ENCODE data around the gene SF3B6. TPM values are rescaled to one million over a fixed set of nuclear protein-coding genes. Genes with fewer than 3 reads are reported as not detected.
"Not testable (repeated sequence)": the region's sequence is repeated elsewhere in the genome, so short reads cannot be mapped to it uniquely, and the experiment has no call there.

Gene SF3B6
- total RNA-seq, 2 experiments from 2014 or later: 145 to 148 TPM

GRCh38 chr2:24109431-24109830 is 33.3 kb upstream of the SF3B6 start:
- intact Hi-C loops (cut with micrococcal nuclease); H3K27ac Mint-ChIP-seq; POLR2A ChIA-PET; H3K36me3 Mint-ChIP-seq; H3K4me1 Mint-ChIP-seq (ENCODE audit: low read depth); H3K4me3 Mint-ChIP-seq; DNase-seq; H3K27me3 Mint-ChIP-seq; CTCF ChIA-PET: not testable (repeated sequence)
- H3K9me3 Mint-ChIP-seq: peaks cover 28% of the 10 kb centered on the region

DNA sequence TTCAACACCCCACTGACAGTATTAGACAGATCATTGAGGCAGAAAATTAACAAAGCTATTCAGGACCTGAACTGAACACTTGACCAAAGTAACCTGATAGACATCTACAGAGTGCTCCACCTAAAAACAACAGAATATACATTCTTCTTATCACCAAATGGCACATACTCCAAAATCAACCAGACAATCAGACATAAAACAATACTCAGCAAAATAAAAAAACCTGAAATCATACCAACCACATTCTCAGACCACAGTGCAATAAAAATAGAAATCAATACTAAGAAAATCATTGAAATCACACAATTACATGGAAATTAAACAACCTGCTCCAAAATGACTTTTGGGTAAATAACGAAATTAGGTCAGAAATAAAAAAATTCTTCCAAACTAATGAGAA is 31.2 kb upstream of the SF3B6 start:
- Mint-ChIP-seq H3K27ac (no peak overlapping the region), H3K4me3 (no peak overlapping the region), H3K36me3 (peaks cover 5% of the 10 kb centered on the region), H3K9me3 (peaks cover 28% of the 10 kb centered on the region), H3K4me1 (ENCODE audit: low read depth) (no peaks in the 10 kb centered on the region), H3K27me3 (no peaks in the 10 kb centered on the region)
- ChIA-PET CTCF (no interaction called here), POLR2A (no interaction called here)
- intact Hi-C loops (cut with micrococcal nuclease): no loop called here
- DNase-seq: no peak

DNA sequence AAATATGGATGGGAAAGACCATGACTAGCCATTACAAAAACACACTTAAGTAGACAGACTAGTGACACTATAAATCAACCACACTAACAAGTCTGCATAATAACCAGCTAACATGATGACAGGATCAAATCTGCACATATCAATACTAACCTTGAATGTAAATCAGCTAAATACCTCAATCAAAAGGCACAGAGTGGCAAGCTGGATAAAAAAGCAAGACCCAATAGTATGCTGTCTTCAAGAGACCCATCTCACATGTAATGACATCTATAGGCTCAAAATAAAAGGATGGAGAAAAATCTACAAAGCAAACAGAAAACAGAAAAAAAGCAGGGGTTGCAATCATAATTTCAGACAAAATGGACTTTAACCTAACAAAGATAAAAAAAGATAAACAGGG is 30.7 kb upstream of the SF3B6 start:
- Mint-ChIP-seq H3K36me3 (peaks cover 9% of the 10 kb centered on the region), H3K4me3 (no peak overlapping the region), H3K9me3 (peaks cover 28% of the 10 kb centered on the region), H3K27me3 (no peaks in the 10 kb centered on the region), H3K4me1 (ENCODE audit: low read depth) (no peaks in the 10 kb centered on the region), H3K27ac (no peak overlapping the region)
- intact Hi-C loops (cut with micrococcal nuclease): no loop called here
- DNase-seq: no peak
- ChIA-PET POLR2A (no interaction called here), CTCF (no interaction called here)

GRCh38 chr2:24105816-24106215 is 29.7 kb upstream of the SF3B6 start:
- H3K27me3 Mint-ChIP-seq: no peaks in the 10 kb centered on the region

DNA sequence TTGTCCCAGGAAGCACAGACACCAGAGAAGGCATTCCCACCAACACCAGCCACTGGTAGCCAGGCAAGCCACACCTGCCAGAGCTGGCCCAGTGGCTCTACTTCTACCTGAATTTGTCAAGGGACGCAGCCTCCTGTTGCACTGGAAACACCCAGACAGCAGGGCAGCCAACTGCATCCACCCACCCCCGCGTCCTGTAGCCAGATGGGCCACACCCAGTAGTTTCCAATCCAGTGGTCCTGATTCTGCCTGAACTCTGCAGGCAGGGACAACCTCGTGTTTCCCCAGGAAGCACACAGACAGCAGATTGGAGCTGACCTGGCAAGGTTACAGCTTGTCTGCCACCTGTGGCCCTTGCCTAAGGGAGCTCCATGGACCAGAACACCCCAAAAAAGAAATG is 28.8 kb upstream of the SF3B6 start:
- DNase-seq: no peak
- Mint-ChIP-seq H3K27ac (no peak overlapping the region), H3K4me3 (no peak overlapping the region), H3K36me3 (peaks cover 15% of the 10 kb centered on the region), H3K9me3 (peaks cover 33% of the 10 kb centered on the region), H3K4me1 (ENCODE audit: low read depth) (no peaks in the 10 kb centered on the region), H3K27me3 (no peaks in the 10 kb centered on the region)
- POLR2A ChIA-PET: no interaction called here
- intact Hi-C loops (cut with micrococcal nuclease): no loop called here
- CTCF ChIA-PET: no interaction called here

More at GRCh38 chr2:24105816-24106215, 29.7 kb upstream of the SF3B6 start:
- Mint-ChIP-seq H3K9me3 (peaks cover 30% of the 10 kb centered on the region), H3K4me1 (ENCODE audit: low read depth) (no peaks in the 10 kb centered on the region), H3K4me3 (no peak overlapping the region), H3K27ac (no peak overlapping the region), H3K36me3 (peaks cover 11% of the 10 kb centered on the region)
- no peak for DNase-seq
- intact Hi-C loops (cut with micrococcal nuclease): no loop called here
- CTCF ChIA-PET: no interaction called here
- POLR2A ChIA-PET: no interaction called here

DNA sequence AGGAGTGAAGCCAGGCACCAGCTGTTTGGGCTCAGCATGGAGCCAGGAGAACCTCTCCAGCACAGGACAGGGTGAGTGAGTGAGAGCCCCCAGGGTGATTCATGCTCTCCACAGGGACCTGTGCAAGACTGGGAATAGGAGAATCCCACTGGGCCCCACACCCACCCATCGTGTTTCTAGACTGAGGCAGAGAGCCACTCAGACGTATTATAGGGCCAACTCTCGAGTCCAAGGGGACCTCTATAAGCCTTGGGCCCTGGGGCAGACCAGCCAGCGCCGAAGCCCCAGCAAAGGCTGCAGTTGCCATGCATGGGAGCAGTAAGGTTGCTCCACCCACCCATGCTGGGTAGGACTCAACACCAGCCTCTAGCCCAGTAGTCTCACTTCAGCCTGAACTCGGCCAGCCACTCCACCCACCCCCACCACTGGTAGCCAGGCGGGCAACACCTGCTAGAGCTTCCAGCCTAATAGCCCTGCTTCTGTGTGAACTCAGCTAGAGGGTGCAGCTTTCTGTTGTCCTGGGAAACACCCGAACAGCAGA is 28.1 kb upstream of the SF3B6 start:
- no peak overlapping the region for H3K4me3 Mint-ChIP-seq
- CTCF ChIA-PET: no interaction called here
- H3K4me1 Mint-ChIP-seq (ENCODE audit: low read depth): no peaks in the 10 kb centered on the region

GRCh38 chr2:24102677-24103076 is 26.6 kb upstream of the SF3B6 start:
- Mint-ChIP-seq H3K27ac (no peak overlapping the region), H3K4me1 (ENCODE audit: low read depth) (no peaks in the 10 kb centered on the region), H3K36me3 (peaks cover 15% of the 10 kb centered on the region), H3K9me3 (peaks cover 27% of the 10 kb centered on the region), H3K4me3 (no peak overlapping the region), H3K27me3 (no peaks in the 10 kb centered on the region)
- intact Hi-C loops (cut with micrococcal nuclease): no loop called here
- DNase-seq: no peak
- POLR2A ChIA-PET: interaction anchor here (0.7 kb wide), 1 partner anchor 10 kb away, joined by 3 read pairs; no protein-coding TSS in a partner anchor
- CTCF ChIA-PET: interaction anchor here (1.0 to 1.2 kb wide), 2 partner anchors 19 to 61 kb away, joined by 3 read pairs; partner anchors contain the start of gene TP53I3

More for the DNA sequence above, 28.1 kb upstream of the SF3B6 start:
- no peak for DNase-seq
- POLR2A ChIA-PET: no interaction called here
- Mint-ChIP-seq H3K27ac (no peak overlapping the region), H3K36me3 (peaks cover 15% of the 10 kb centered on the region), H3K27me3 (no peaks in the 10 kb centered on the region), H3K9me3 (peaks cover 37% of the 10 kb centered on the region)
- intact Hi-C loops (cut with micrococcal nuclease): no loop called here

- Mint-ChIP-seq H3K27me3 (no peaks in the 10 kb centered on the region), H3K36me3 (peaks cover 15% of the 10 kb centered on the region), H3K9me3 (peaks cover 22% of the 10 kb centered on the region), H3K4me1 (ENCODE audit: low read depth) (no peaks in the 10 kb centered on the region), H3K4me3 (no peak overlapping the region), H3K27ac (no peak overlapping the region)
- intact Hi-C loops (cut with micrococcal nuclease): no loop called here
- no peak for DNase-seq
- ChIA-PET CTCF (interaction anchor here (0.6 to 1.2 kb wide), 3 partner anchors 18 to 169 kb away, joined by 3 read pairs; partner anchors contain the start of gene TP53I3), POLR2A (interaction anchor here (0.7 kb wide), 1 partner anchor 11 kb away, joined by 3 read pairs; no protein-coding TSS in a partner anchor)
Observed at GRCh38 chr2:24101992-24102391, 25.9 kb upstream of the SF3B6 start.

GRCh38 chr2:24100732-24101131 is 24.6 kb upstream of the SF3B6 start:
- H3K4me1 Mint-ChIP-seq (ENCODE audit: low read depth); H3K27ac Mint-ChIP-seq; H3K4me3 Mint-ChIP-seq; CTCF ChIA-PET; intact Hi-C loops (cut with micrococcal nuclease); H3K27me3 Mint-ChIP-seq; POLR2A ChIA-PET; DNase-seq: not testable (repeated sequence)
- Mint-ChIP-seq H3K36me3 (peaks cover 15% of the 10 kb centered on the region), H3K9me3 (peaks cover 13% of the 10 kb centered on the region)

DNA sequence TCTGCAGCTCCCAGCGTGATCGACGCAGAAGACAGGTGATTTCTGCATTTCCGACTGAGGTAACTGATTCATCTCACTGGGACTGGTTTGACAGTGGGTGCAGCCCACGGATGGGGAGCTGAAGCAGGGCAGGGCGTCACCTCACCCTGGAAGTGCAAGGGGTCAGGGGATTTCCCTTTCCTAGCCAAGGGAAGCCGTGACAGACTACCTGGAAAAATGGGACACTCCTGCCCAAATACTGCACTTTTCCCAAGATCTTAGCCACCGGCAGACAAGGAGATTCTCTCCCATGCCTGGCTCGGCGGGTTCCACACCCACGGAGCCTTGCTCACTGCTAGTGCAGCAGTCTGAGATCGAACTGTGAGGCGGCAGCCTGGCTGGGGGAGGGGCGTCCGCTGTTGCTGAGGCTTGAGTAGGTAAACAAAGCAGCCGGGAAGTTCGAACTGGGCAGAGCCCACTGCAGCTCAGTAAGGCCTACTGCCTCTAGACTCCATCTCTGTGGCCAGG is 19.1 kb upstream of the SF3B6 start:
- H3K4me1 Mint-ChIP-seq (ENCODE audit: low read depth); H3K4me3 Mint-ChIP-seq; H3K27me3 Mint-ChIP-seq; DNase-seq; H3K36me3 Mint-ChIP-seq; POLR2A ChIA-PET; H3K27ac Mint-ChIP-seq; intact Hi-C loops (cut with micrococcal nuclease); H3K9me3 Mint-ChIP-seq: not testable (repeated sequence)
- CTCF ChIA-PET: interaction anchor here (1.2 kb wide), 1 partner anchor 11 kb away, joined by 3 read pairs; the partner anchor contains the start of gene TP53I3

- H3K4me1 Mint-ChIP-seq (ENCODE audit: low read depth); CTCF ChIA-PET; H3K9me3 Mint-ChIP-seq; POLR2A ChIA-PET; DNase-seq; H3K27me3 Mint-ChIP-seq; H3K4me3 Mint-ChIP-seq; H3K27ac Mint-ChIP-seq; intact Hi-C loops (cut with micrococcal nuclease): not testable (repeated sequence)
- peaks cover 11% of the 10 kb centered on the region for H3K36me3 Mint-ChIP-seq
Observed at GRCh38 chr2:24093270-24093669, 17.1 kb upstream of the SF3B6 start.

DNA sequence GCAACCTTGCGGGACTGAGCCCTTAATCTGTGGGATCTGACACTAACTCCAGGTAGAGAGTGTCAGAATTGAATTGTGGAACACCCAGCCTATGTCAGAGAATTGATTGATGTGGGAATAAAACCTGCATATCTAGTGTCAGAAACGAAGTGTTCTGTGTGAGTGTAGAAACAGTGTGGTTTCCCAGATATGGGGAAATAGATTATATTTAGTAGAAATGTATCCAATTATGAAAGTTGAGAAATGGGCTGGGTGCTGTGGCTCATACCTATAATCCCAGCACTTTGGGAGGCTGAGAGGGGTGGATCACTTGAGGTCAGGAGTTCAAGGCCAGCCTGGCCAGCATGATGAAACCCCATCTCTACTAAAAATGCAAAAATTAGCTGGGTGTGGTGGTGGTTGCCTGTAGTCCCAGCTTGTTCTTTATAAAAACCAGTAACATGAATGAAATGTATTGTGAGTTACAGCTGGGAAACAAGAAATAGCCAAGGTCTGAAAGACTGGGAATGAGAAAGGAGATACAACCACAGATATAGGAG is 12.8 kb upstream of the SF3B6 start:
- Mint-ChIP-seq H3K4me1 (ENCODE audit: low read depth) (peaks cover 5% of the 10 kb centered on the region), H3K4me3 (no peak overlapping the region), H3K27me3 (no peaks in the 10 kb centered on the region), H3K36me3 (peaks cover 3% of the 10 kb centered on the region), H3K27ac (no peak overlapping the region), H3K9me3 (no peaks in the 10 kb centered on the region)
- intact Hi-C loops (cut with micrococcal nuclease): no loop called here
- CTCF ChIA-PET: interaction anchor here (1.0 to 1.5 kb wide), 2 partner anchors 10 to 264 kb away, joined by 3 to 4 read pairs; no protein-coding TSS in a partner anchor
- DNase-seq: no peak
- POLR2A ChIA-PET: no interaction called here

GRCh38 chr2:24087032-24087431 is 10.9 kb upstream of the SF3B6 start:
- intact Hi-C loops (cut with micrococcal nuclease): no loop called here
- CTCF ChIA-PET: interaction anchor here (1.2 kb wide), 1 partner anchor 8 kb away, joined by 3 read pairs; no protein-coding TSS in a partner anchor
- POLR2A ChIA-PET: no interaction called here

More at GRCh38 chr2:24087032-24087431, 10.9 kb upstream of the SF3B6 start:
- Mint-ChIP-seq H3K27me3 (no peaks in the 10 kb centered on the region), H3K36me3 (peaks cover 3% of the 10 kb centered on the region), H3K9me3 (no peaks in the 10 kb centered on the region), H3K4me3 (no peak overlapping the region), H3K27ac (no peak overlapping the region), H3K4me1 (ENCODE audit: low read depth) (peaks cover 14% of the 10 kb centered on the region)
- DNase-seq: no peak

Measured in activated CD4-positive, alpha-beta memory T cell treated with anti-CD3 and anti-CD28 coated beads for 36 hours (primary cell).